GM19455 (cell line): ENCODE data around the gene GATA5.

ENCODE experiments used
- ATAC-seq: cut with Tn5 transposase; IDR thresholded peaks from one replicate; pipeline ENCODE4 v1.9.1; 2021; ENCODE audit not compliant: unreplicated experiment

The GATA5 gene

GRCh38 chr20:62473717-62474603, 1.8 kb downstream of the GATA5 start:
- no peak for ATAC-seq

GRCh38 chr20:62472941-62473585, 2.7 kb downstream of the GATA5 start:
- ATAC-seq = no peak

GRCh38 chr20:62472138-62472940, 3.5 kb downstream of the GATA5 start:
- no peak for ATAC-seq

GRCh38 chr20:62470459-62470858, 5.3 kb downstream of the GATA5 start:
- ATAC-seq = no peak

- no peak for ATAC-seq
Measured at GRCh38 chr20:62470001-62470400, 5.8 kb downstream of the GATA5 start.

GRCh38 chr20:62469352-62469751, 6.4 kb downstream of the GATA5 start:
- no peak for ATAC-seq

- ATAC-seq = no peak
Measured at GRCh38 chr20:62466806-62467537, 8.8 kb downstream of the GATA5 start.

- no peak for ATAC-seq
Measured at GRCh38 chr20:62466072-62466760, 9.6 kb downstream of the GATA5 start.

GRCh38 chr20:62464990-62465389, 10.8 kb downstream of the GATA5 start:
- ATAC-seq = no peak

- ATAC-seq = no peak
Measured at GRCh38 chr20:62464425-62464770, 11.4 kb downstream of the GATA5 start.

GRCh38 chr20:62463651-62464424, 12.0 kb downstream of the GATA5 start:
- no peak for ATAC-seq

- ATAC-seq = no peak
Measured at GRCh38 chr20:62462976-62463592, 12.7 kb downstream of the GATA5 start.

GRCh38 chr20:62461834-62462233, 14.0 kb downstream of the GATA5 start:
- ATAC-seq = no peak

GRCh38 chr20:62461157-62461556, 14.6 kb downstream of the GATA5 start:
- ATAC-seq = no peak

- no peak for ATAC-seq
Measured at GRCh38 chr20:62460678-62461077, 15.1 kb downstream of the GATA5 start.

- no peak for ATAC-seq
Measured at GRCh38 chr20:62459488-62459887, 16.3 kb downstream of the GATA5 start.

GRCh38 chr20:62458275-62459251, 17.2 kb downstream of the GATA5 start:
- ATAC-seq = no peak

GRCh38 chr20:62457831-62458230, 18.0 kb downstream of the GATA5 start:
- ATAC-seq = no peak
